Lower lobe of right lung (tissue), 2 donors: ENCODE results near the gene ADCY5. TPM values are rescaled to one million over a fixed set of nuclear protein-coding genes. Genes with fewer than 3 reads are reported as not detected.

Source experiments
- ATAC-seq, 2 donors: fragments of 200-7000 bp; cut with Tn5 transposase; one replicate each; pipeline ENCODE4 v1.9.1; 2020 to 2022; ENCODE audit warnings: mild to moderate bottlenecking in 2 of 2, moderate library complexity in 2 of 2
- DNase-seq: peaks from one replicate; pipeline ENCODE4 v3.0.0-alpha.2; 2020
- H3K27ac ChIP-seq: fragments of 200-600 bp; one replicate; pipeline ENCODE4 v1.8.0; 2022
- H3K27me3 ChIP-seq: fragments of 200-600 bp; one replicate; pipeline ENCODE4 v1.8.0; 2022; ENCODE audit warnings: low read depth
- H3K36me3 ChIP-seq: fragments of 200-600 bp; one replicate; pipeline ENCODE4 v1.8.0; 2022; ENCODE audit warnings: mild to moderate bottlenecking
- H3K4me1 ChIP-seq: fragments of 200-600 bp; one replicate; pipeline ENCODE4 v1.8.0; 2022
- H3K4me3 ChIP-seq: fragments of 200-600 bp; one replicate; pipeline ENCODE4 v1.8.0; 2022; ENCODE audit warnings: mild to moderate bottlenecking
- H3K9me3 ChIP-seq: fragments of 200-600 bp; one replicate; pipeline ENCODE4 v1.8.0; 2022
- intact Hi-C: fragments of 100-400 bp; cut with DNase I; formaldehyde crosslinking; loops from one replicate; pipeline ENCODE4 v1.11.0; 2022
- total RNA-seq: library from RNA; stranded (reverse); fragmentation: NEBNext Ultra II Directional; extraction: Animal tissue kit (Norgen Biotek cat#: 25700); gene quantifications from one replicate; pipeline ENCODE4 v1.2.1, GENCODE V29; 2021
- TF ChIP-seq, protein P1 (sequence below): fragments of 200-600 bp; IDR thresholded peaks from one replicate; pipeline ENCODE4 v1.8.0; 2022; ENCODE audit warnings: antibody characterized with exemption, mild to moderate bottlenecking
- donor health status: DM: no; HTN: yes; CAD: no; lungs with severe emphysema.

The ADCY5 gene
- total RNA-seq, 1 donor from 2014 or later = 5.6 TPM

DNA sequence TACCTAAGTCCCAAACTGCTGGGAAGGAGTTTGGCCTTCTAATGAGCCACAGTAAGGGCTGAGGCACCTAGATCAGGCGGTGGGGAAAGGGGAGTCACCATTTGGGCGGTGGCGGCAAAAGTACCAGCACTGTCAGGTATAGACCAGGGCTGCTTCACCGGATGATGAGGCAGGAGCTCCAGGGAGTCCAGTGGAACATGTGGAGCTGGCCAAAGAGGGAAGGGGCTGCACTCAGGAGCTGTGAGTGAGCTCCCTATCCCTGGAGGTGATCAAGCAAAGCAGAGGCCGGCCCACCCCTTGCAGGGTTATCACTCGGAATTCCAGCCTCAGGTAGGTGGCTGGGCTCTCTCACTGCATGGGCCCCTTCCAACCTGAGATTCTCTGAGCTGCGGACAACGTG is 138.7 kb downstream of the ADCY5 start:
- H3K27me3 ChIP-seq = peaks cover 4% of the 10 kb centered on the region
- H3K27ac ChIP-seq = no peak overlapping the region
- TF ChIP-seq, protein P1, sequence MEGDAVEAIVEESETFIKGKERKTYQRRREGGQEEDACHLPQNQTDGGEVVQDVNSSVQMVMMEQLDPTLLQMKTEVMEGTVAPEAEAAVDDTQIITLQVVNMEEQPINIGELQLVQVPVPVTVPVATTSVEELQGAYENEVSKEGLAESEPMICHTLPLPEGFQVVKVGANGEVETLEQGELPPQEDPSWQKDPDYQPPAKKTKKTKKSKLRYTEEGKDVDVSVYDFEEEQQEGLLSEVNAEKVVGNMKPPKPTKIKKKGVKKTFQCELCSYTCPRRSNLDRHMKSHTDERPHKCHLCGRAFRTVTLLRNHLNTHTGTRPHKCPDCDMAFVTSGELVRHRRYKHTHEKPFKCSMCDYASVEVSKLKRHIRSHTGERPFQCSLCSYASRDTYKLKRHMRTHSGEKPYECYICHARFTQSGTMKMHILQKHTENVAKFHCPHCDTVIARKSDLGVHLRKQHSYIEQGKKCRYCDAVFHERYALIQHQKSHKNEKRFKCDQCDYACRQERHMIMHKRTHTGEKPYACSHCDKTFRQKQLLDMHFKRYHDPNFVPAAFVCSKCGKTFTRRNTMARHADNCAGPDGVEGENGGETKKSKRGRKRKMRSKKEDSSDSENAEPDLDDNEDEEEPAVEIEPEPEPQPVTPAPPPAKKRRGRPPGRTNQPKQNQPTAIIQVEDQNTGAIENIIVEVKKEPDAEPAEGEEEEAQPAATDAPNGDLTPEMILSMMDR = no peak
- ATAC-seq (no peak), DNase-seq (peak; percentile 20)
- no peaks in the 10 kb centered on the region for H3K4me1 ChIP-seq
- no peak overlapping the region for H3K4me3 ChIP-seq
- intact Hi-C loops = no loop called here
- H3K9me3 ChIP-seq = no peaks in the 10 kb centered on the region
- H3K36me3 ChIP-seq = no peaks in the 10 kb centered on the region

DNA sequence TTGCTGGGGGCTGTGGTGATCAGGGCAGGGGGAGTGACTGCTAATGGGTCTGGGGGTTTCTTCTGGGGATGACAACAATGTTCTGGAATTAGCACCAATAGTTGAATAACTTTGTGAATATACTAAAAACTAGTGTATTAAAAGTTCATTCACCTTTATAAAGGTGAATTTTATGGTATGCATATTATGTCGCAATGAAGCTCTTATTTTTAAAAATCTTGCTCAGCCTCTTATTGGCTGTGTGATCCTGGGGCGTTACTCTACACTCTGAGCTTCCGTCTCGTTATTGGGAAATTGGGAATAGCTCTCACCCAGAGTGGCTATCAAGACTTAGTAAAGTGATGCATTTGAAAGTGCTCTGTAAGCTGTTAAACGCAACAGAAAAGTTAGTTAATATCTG is 141.8 kb downstream of the ADCY5 start:
- no peak for ATAC-seq

GRCh38 chr3:123305192-123305591 is 143.7 kb downstream of the ADCY5 start:
- H3K4me3 ChIP-seq = no peak overlapping the region
- no peak for DNase-seq
- peaks cover 4% of the 10 kb centered on the region for H3K27me3 ChIP-seq
- H3K9me3 ChIP-seq = no peaks in the 10 kb centered on the region
- no peaks in the 10 kb centered on the region for H3K4me1 ChIP-seq
- H3K36me3 ChIP-seq = no peaks in the 10 kb centered on the region
- no peak overlapping the region for H3K27ac ChIP-seq
- intact Hi-C loops = no loop called here
- TF ChIP-seq, protein P1 = no peak
- no peak for ATAC-seq

More for the DNA sequence above, 141.8 kb downstream of the ADCY5 start:
- H3K9me3 ChIP-seq = no peaks in the 10 kb centered on the region
- DNase-seq = no peak
- H3K27ac ChIP-seq = no peak overlapping the region
- intact Hi-C loops = no loop called here
- TF ChIP-seq, protein P1 = no peak
- H3K4me1 ChIP-seq = no peaks in the 10 kb centered on the region
- H3K36me3 ChIP-seq = no peaks in the 10 kb centered on the region
- H3K27me3 ChIP-seq = peaks cover 4% of the 10 kb centered on the region
- no peak overlapping the region for H3K4me3 ChIP-seq

DNA sequence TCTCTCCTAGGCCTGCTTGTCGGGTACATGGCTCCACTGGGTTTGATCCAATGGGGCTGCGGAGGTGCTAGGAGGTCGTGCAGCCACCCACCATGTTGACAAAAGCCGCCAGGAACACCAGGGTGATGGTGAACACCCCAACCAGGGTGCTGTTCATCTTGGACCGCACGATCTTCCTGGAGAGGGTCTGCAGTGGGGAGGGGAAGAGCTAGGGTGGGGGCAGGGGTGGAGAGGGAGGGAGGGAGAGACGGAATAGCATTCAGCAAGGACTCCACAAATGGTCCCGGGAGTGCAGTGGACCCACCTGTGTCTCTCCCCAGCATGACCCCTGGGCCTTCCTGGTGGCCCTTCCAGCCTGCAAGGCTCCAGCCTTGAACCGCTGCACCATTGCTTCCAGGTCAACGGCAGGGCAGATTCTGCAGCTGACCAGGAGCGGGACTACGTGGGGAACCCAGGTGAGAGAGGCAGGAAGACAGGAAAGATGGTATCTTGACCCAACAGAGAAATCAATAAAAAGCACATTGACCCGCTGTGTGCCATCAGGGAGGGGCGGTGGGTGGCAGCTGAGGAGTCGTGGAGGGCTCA is 144.8 kb downstream of the ADCY5 start:
- Histone ChIP-seq H3K4me1 (no peaks in the 10 kb centered on the region), H3K27me3 (peaks cover 4% of the 10 kb centered on the region), H3K36me3 (no peaks in the 10 kb centered on the region), H3K27ac (no peak overlapping the region), H3K9me3 (no peaks in the 10 kb centered on the region), H3K4me3 (no peak overlapping the region)
- TF ChIP-seq, protein P1 = no peak
- ATAC-seq (no peak), DNase-seq (no peak)
- intact Hi-C loops = no loop called here

DNA sequence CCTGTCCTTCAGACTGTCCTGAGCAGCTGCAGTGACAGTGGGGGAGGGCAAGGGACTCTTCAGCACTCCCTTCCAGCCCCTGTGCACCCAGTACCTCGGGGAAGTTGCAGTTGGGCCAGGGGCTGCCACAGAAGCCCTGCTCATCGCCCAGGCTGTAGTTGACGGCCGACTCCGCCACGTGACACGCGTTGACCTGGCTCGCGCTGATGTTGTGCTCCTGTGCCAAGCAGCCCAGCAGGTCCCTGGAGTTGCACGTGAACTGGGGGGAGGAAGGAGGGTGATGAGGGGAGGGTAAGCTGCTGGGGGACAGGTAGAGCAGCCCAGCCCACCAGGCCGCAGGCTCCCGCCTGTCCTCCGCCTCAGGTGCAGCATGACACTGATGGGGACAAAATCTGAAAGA is 145.9 kb downstream of the ADCY5 start:
- Histone ChIP-seq H3K4me3 (no peak overlapping the region), H3K9me3 (no peaks in the 10 kb centered on the region), H3K27ac (no peak overlapping the region), H3K4me1 (no peaks in the 10 kb centered on the region), H3K36me3 (no peaks in the 10 kb centered on the region), H3K27me3 (peaks cover 2% of the 10 kb centered on the region)
- DNase-seq = no peak
- ATAC-seq = no peak
- TF ChIP-seq, protein P1 = no peak
- intact Hi-C loops = no loop called here
